HFFc6 (cell line): ENCODE measurements around the gene RRAD. TPM values are rescaled to one million over a fixed set of nuclear protein-coding genes. Genes with fewer than 3 reads are reported as not detected.

Source experiments
- DNase-seq: peaks from one replicate; pipeline ENCODE4 v3.0.0-alpha.2; 2018
- H3K27ac Mint-ChIP-seq: 2 replicates; pipeline ENCODE4 v1.8.0; 2020; ENCODE audit warnings: mild to moderate bottlenecking, mixed read lengths
- H3K27me3 Mint-ChIP-seq: 2 replicates; pipeline ENCODE4 v1.8.0; 2021; ENCODE audit warnings: mild to moderate bottlenecking, moderate library complexity, mixed read lengths; ENCODE audit not compliant: insufficient read depth
- H3K36me3 Mint-ChIP-seq: 2 replicates; pipeline ENCODE4 v1.8.0; 2021; ENCODE audit warnings: low read depth, mixed read lengths
- H3K4me1 Mint-ChIP-seq: 2 replicates; pipeline ENCODE4 v1.8.0; 2020; ENCODE audit warnings: low read depth, mixed read lengths
- H3K4me3 Mint-ChIP-seq: 2 replicates; pipeline ENCODE4 v1.8.0; 2020; ENCODE audit warnings: mild to moderate bottlenecking, moderate library complexity, mixed read lengths
- H3K9me3 Mint-ChIP-seq: 2 replicates; pipeline ENCODE4 v1.8.0; 2020; ENCODE audit warnings: mild to moderate bottlenecking, mixed read lengths
- total RNA-seq, 6 experiments: library from RNA; stranded (reverse); fragmentation: NEBNext Ultra II Directional; extraction: Animal tissue kit (Norgen Biotek cat#: 25700); gene quantifications; 2 replicates in 1 of 6; 3 replicates in 5 of 6; pipeline ENCODE4 v1.2.3, GENCODE V29; 2021
- TF ChIP-seq, protein P1 (sequence below): fragments of 200-600 bp; sonication (generic); IDR thresholded peaks from 2 replicates; pipeline ENCODE4 v1.5.0; 2021; ENCODE audit warnings: antibody characterized with exemption, mild to moderate bottlenecking

Gene RRAD
- total RNA-seq, 6 experiments from 2014 or later, result 0.52 to 2.0 (median 1.5) TPM

DNA sequence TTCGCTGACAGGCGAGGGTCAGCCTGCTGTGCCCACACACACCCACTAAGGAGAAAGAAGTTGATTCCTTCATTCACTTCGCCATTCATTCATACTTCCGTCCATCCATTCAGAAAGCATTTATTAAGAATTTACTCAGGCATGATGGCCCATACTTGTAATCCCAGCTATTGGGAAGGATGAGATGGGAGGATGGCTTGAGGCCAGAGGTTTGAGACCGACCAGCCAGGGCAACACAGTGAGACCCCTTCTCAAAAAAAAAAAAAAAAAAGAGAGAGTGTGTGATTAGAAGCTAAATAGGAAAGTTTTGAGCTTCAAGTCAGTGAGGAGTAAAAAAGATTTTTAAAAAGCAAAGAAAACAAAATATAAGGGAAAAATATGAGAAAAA lies 18.7 kb upstream of the RRAD start:
- no peaks in the 10 kb centered on the region for H3K9me3 Mint-ChIP-seq
- TF ChIP-seq, protein P1, sequence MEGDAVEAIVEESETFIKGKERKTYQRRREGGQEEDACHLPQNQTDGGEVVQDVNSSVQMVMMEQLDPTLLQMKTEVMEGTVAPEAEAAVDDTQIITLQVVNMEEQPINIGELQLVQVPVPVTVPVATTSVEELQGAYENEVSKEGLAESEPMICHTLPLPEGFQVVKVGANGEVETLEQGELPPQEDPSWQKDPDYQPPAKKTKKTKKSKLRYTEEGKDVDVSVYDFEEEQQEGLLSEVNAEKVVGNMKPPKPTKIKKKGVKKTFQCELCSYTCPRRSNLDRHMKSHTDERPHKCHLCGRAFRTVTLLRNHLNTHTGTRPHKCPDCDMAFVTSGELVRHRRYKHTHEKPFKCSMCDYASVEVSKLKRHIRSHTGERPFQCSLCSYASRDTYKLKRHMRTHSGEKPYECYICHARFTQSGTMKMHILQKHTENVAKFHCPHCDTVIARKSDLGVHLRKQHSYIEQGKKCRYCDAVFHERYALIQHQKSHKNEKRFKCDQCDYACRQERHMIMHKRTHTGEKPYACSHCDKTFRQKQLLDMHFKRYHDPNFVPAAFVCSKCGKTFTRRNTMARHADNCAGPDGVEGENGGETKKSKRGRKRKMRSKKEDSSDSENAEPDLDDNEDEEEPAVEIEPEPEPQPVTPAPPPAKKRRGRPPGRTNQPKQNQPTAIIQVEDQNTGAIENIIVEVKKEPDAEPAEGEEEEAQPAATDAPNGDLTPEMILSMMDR, result no peak
- no peak overlapping the region for H3K4me3 Mint-ChIP-seq
- no peak for DNase-seq
- H3K36me3 Mint-ChIP-seq, result peaks cover 19% of the 10 kb centered on the region
- peaks cover 3% of the 10 kb centered on the region; the same call in 1 of the 2 replicates for H3K27me3 Mint-ChIP-seq
- H3K27ac Mint-ChIP-seq, result no peak overlapping the region
- peaks cover 21% of the 10 kb centered on the region for H3K4me1 Mint-ChIP-seq

DNA sequence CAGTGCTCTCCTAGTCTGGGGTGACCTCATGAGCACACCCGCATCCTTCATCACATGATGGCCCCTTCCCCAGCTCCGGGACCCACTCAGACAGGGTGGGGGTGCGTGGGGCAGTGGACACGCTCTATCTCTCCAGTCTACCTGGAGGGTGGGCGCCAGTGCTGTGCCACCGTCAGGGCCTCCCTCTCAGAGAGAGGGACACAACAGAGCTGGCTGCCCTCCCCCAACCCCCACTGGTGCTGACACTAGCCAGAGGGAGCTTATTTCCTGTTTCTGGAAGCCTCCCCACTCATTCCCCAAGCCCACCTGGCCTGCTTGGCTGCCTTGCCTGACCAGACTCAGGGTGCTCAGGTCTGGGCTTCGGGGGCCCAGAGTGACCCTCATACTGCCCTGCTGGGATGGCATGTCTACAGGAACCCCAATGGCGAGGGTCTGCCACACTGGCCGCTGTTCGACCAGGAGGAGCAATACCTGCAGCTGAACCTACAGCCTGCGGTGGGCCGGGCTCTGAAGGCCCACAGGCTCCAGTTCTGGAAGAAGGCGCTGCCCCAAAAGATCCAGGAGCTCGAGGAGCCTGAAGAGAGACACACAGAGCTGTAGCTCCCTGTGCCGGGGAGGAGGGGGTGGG lies 18.2 kb upstream of the RRAD start:
- Mint-ChIP-seq H3K4me1 (peaks cover 18% of the 10 kb centered on the region), H3K4me3 (no peak overlapping the region), H3K27ac (no peak overlapping the region), H3K9me3 (no peaks in the 10 kb centered on the region), H3K36me3 (peaks cover 19% of the 10 kb centered on the region), H3K27me3 (peaks cover 3% of the 10 kb centered on the region; the same call in 1 of the 2 replicates)
- no peak for DNase-seq
- TF ChIP-seq, protein P1, result no peak

DNA sequence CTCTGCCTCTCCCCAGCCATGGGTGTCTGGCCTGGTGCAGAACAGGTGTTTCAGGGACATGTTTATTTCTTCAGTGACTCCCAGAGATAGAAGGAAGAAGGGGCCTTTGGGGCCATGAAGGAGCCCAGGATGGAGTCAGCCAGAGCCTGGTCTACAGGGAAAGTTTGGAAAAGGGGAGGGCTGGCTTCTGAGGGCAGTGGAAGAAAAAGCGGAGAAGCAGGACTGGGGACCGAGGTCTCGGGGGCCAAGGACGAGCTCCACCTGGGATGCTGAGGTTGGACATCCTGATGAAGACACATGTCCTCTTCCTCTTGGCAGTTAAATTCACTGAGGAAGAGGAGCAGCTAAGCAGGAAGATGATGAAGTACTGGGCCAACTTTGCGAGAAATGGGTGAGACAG lies 17.6 kb upstream of the RRAD start:
- H3K36me3 Mint-ChIP-seq, result peaks cover 19% of the 10 kb centered on the region
- 0 out of 2 replicates have a peak, but pooled peaks cover 1% of the 10 kb centered on the region for H3K27me3 Mint-ChIP-seq
- H3K4me3 Mint-ChIP-seq, result no peak overlapping the region
- TF ChIP-seq, protein P1, result no peak
- H3K4me1 Mint-ChIP-seq, result peaks cover 12% of the 10 kb centered on the region
- no peak overlapping the region for H3K27ac Mint-ChIP-seq
- no peaks in the 10 kb centered on the region for H3K9me3 Mint-ChIP-seq
- no peak for DNase-seq

DNA sequence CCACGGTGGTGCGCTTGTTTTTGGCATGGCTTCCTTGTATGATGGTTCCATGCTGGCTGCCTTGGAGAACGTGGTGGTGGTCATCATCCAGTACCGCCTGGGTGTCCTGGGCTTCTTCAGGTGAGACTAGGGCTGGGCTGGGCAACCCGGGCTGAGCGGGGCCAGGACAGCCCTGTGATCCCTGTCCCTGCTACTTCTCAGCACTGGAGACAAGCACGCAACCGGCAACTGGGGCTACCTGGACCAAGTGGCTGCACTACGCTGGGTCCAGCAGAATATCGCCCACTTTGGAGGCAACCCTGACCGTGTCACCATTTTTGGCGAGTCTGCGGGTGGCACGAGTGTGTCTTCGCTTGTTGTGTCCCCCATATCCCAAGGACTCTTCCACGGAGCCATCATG lies 14.9 kb upstream of the RRAD start:
- peaks cover 25% of the 10 kb centered on the region for H3K4me1 Mint-ChIP-seq
- peaks cover 34% of the 10 kb centered on the region for H3K36me3 Mint-ChIP-seq
- no peak for DNase-seq
- no peak overlapping the region for H3K27ac Mint-ChIP-seq
- no peaks in the 10 kb centered on the region for H3K27me3 Mint-ChIP-seq
- H3K4me3 Mint-ChIP-seq, result no peak overlapping the region
- H3K9me3 Mint-ChIP-seq, result no peaks in the 10 kb centered on the region
- TF ChIP-seq, protein P1, result no peak

DNA sequence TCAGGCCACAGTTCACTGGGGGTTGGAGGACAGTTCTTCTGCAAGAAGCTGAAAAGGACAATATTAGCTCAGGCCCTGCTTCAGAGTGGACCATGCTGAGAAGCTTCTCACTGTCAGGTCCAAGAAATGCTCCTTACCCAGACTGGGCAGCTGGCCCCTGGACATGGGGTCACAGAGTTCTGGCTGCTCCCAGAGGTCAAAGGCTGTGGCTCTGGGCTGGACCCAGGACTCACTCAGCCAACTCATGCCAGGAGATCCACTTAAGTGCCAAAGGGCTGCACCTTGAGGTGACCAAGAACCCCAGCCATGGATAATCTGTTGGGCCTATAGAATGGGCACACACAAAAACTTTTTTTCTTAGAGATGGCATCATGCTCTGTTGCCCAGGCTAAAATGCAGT lies 14.0 kb upstream of the RRAD start:
- no peak for DNase-seq
- Mint-ChIP-seq H3K27ac (no peak overlapping the region), H3K4me3 (no peak overlapping the region), H3K27me3 (no peaks in the 10 kb centered on the region; the same call in 1 of the 2 replicates), H3K9me3 (no peaks in the 10 kb centered on the region), H3K36me3 (peaks cover 34% of the 10 kb centered on the region), H3K4me1 (peaks cover 25% of the 10 kb centered on the region)
- TF ChIP-seq, protein P1, result no peak
